GM20000 (cell line): ENCODE results near the gene SENP2.

ENCODE experiments used
- DNase-seq: peaks from one replicate; pipeline ENCODE4 v3.0.0; 2012; ENCODE audit warnings: low spot score
- TF ChIP-seq, protein P1 (sequence below): IDR thresholded peaks from 2 replicates; pipeline ENCODE4 v1.5.1; 2012; ENCODE audit warnings: mild to moderate bottlenecking, control low read depth; ENCODE audit errors: extremely low read depth, missing control alignments

The SENP2 gene

DNA sequence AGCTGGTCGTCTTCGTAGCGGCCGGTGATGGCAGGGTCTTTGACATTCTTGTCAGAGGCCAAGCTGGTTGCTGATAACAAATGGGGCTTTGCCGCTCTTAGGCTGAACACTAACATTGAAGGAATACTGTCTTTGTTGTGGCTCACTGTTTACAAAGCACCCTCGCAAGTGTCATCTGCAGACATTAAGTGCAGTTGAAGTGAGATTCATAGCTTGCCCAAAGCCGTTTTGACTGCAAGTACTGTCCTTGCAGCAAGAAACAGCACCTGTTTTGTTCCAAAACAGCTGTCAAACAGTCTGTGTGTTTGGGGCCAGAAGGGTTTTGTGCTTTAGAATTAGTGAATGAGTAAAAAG lies 568 bp downstream of the SENP2 start:
- DNase-seq = no peak

DNA sequence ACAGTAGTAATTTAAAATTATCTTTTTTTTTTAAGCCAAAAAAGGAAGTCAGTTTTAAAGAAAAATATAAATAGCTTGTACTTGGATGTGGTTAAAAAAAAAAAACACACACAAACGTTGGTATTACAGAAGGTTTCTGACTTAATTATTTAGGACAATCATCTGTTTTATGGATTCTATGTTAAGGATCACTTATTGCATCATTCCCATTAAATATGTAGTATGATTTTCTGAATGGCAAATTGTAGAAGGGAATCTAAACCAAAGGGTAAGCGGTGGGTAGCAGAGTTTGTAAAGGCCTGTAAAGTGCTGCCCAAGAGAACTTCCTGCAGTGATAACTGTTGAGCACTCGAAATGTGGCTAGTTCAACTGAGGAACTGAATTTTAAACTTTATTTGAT lies 8.0 kb downstream of the SENP2 start:
- no peak for DNase-seq
- TF ChIP-seq, protein P1, sequence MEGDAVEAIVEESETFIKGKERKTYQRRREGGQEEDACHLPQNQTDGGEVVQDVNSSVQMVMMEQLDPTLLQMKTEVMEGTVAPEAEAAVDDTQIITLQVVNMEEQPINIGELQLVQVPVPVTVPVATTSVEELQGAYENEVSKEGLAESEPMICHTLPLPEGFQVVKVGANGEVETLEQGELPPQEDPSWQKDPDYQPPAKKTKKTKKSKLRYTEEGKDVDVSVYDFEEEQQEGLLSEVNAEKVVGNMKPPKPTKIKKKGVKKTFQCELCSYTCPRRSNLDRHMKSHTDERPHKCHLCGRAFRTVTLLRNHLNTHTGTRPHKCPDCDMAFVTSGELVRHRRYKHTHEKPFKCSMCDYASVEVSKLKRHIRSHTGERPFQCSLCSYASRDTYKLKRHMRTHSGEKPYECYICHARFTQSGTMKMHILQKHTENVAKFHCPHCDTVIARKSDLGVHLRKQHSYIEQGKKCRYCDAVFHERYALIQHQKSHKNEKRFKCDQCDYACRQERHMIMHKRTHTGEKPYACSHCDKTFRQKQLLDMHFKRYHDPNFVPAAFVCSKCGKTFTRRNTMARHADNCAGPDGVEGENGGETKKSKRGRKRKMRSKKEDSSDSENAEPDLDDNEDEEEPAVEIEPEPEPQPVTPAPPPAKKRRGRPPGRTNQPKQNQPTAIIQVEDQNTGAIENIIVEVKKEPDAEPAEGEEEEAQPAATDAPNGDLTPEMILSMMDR = no peak

More for the DNA sequence above, 568 bp downstream of the SENP2 start:
- TF ChIP-seq, protein P1 = no peak

DNA sequence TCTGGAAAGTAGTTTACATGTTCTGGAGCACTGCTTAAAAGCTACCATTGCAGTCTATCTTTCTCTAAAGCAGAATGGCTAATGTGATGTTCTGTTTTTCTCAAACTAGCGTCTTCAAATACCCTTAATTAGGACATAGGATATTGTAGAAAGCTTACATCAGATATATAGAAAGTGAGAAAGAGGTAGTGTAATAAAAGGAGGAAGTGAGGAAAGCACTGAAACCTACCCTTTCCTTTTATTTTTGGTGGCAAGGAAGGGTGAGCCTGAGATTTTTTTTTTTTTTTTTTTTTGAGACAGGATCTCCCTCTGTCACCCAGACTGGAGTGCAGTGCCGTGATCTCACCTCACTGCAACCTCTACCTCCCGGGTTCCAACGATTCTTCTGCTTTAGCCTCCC lies 9.4 kb downstream of the SENP2 start:
- peak; percentile 41 for DNase-seq
- TF ChIP-seq, protein P1 = no peak

DNA sequence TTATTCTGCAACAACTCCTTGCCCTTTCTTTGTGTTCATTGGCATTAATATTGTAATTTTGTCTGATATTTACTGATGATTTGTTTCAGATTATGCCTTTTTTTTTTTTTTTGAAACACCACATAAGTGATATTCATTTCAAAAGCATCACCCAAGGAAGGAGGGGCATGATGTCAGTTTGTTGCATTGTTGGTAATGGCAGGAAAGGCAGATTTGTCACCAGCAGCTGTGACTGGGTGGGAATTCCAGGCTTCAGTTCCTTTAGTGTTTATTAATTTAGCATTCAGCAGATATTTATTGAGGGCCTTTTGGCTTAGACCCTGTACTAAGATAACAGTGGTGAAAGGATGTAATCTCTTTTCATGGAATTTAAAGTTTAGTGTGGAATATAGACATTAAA lies 19.5 kb downstream of the SENP2 start:
- TF ChIP-seq, protein P1 = no peak

DNA sequence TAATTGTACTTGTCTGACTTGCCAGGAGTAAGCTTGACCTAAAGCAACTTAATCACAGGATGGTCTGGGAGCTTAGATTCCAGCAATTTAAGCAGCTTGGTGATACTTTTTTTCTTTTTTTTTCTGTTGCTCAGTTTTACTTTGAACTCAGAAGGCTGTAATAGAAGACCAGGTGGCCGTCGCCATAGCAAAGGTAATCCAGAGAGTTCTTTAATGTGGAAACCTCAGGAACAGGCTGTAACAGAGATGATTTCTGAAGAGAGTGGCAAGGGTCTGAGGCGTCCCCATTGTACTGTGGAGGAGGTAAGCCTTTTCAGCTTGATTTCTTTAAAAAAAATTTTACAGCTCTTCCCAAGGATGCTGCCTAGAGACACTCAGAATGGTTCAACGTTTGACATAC lies 20.1 kb downstream of the SENP2 start:
- TF ChIP-seq, protein P1 = no peak

More for the DNA sequence above, 19.5 kb downstream of the SENP2 start:
- DNase-seq = no peak

DNA sequence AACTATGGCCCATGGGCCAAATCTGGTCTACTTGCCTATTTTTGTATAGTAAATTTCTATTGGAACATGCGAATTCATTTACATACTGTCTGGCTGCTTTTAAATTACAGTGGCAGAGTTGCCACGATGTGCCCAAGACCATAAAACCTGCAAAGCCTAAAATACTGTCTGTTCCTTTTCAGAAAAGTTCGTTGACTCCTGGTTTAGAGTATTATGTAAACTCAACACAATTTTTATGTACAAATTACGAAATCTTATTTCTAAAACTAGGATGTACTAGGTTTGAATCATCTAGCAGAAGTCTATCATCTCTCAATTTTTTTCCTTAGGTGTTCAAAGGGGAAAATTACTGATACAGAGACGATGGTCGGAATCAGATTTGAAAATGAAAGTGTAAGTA lies 26.9 kb downstream of the SENP2 start:
- TF ChIP-seq, protein P1 = no peak
- no peak for DNase-seq

More for the DNA sequence above, 20.1 kb downstream of the SENP2 start:
- no peak for DNase-seq

DNA sequence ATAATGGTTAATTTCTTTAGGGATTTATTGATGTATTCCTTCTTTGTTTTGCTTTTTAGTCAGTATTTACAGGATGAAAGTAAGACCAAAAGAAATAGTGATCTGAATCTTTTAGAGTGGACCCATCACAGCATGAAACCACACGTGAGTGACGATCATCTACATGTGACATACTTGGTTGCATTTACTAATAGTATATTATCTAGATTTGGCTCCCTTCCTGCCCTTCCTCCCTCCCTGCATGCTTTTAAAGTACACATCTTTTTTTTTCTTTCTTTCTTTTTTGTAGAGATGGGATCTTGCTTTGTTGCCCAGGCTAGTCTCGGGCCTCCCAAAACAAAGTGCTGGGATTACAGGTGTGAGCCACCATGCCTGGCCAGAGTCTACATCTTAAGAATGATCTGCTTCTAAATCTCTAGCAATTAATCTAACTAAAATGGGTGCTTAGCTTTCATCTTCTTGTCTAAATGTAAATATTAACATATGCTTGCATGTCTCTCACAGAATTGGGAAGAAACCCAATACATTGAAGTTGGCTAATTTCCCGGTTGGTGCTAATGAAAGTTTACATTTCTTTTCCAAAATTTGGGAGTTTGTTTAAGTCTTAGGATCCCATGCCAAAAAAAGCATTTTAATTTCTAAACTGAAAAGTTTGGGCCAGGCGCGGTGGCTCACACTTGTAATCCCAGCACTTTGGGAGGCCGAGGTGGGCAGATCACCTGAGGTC lies 38.0 kb downstream of the SENP2 start:
- TF ChIP-seq, protein P1 = no peak
- DNase-seq = no peak
